H54 (cell line): ENCODE results near the gene AUTS2.
"Not testable (repeated sequence)": the region's sequence is repeated elsewhere in the genome, so short reads cannot be mapped to it uniquely, and the experiment has no call there.

Experiments used
- DNase-seq: peaks from one replicate; pipeline ENCODE4 v3.0.0; 2011; ENCODE audit warnings: low spot score, mixed read lengths; ENCODE audit not compliant: insufficient read length
- FAIRE-seq: peaks from 3 replicates; lab custom pipeline; 2011; peaks lifted over from hg19 to GRCh38; lab: Jason Lieb, UNC
- POLR2A ChIP-seq: IDR thresholded peaks from 2 replicates; pipeline ENCODE4 v1.6.1; 2011; ENCODE audit warnings: low read depth, mild to moderate bottlenecking, low read length

Gene AUTS2

DNA sequence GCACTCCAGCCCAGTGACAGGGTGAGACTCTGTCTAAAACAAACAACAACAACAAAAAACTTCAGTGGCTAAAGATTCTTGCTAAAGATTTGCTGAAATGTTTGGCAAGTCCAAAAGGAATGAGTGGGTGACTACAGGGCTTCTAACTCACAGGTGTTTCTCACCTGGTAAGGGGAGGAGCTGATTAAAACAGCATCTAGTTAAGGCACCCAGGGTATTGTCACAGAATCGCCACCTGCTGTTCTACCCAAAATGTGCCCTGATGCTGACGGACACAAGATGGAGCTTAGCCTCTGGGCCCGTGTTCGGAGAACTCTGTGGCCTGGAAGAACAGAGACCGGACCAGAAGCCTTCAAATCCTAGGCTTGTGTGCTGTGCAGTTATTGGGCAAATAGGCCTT lies 1197.7 kb downstream of the AUTS2 start:
- TF ChIP-seq POLR2A, result no peak
- DNase-seq (no peak), FAIRE-seq (no peak)

DNA sequence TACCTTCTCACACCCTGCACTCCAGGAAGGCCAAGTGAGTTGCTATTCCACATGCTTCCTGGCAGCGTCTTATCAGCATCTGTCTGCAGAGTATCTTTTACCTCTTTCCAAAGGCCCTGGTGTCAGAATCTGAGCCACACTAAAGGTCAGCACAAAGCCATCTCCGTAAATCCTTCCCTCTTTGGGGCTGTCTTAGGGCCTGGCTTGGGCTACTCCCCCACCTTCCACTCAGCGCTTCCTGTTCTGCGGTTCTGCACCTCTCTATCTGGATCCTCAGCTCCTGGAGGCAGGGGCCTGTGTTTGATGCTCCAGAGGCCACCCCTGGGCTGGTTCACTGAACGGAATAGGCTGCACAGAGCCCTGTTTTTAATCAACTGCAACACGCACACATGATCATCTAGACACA lies 1198.8 kb downstream of the AUTS2 start:
- no peak for FAIRE-seq
- TF ChIP-seq POLR2A, result no peak
- no peak for DNase-seq

DNA sequence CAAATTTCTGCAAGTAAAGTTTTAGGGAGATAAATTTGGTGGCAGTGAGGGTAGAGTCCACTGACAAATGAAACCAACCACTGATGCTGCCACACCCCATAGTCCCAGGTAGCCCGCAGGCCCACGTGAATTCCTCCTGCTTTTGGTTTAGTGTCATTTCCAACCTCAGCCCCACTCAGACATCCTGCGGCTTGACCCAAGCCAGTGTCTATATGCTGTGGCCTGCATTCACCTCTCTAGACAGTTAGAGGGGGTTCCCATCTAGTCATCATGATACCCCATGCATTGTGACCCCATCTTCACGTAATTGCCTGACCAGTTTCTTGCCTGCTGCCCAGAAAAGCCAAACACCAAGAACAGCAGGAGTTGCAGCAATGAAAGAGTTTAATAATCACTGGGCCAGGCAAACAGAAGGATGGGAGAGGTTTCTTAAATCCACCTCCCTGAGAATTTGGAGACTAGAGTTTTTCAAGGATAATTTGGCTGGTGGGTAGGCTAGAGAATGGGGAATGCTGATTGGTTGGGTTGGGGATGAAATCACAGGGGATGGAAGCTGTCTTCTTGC lies 1201.6 kb downstream of the AUTS2 start:
- DNase-seq (no peak), FAIRE-seq (no peak)
- TF ChIP-seq POLR2A, result no peak

DNA sequence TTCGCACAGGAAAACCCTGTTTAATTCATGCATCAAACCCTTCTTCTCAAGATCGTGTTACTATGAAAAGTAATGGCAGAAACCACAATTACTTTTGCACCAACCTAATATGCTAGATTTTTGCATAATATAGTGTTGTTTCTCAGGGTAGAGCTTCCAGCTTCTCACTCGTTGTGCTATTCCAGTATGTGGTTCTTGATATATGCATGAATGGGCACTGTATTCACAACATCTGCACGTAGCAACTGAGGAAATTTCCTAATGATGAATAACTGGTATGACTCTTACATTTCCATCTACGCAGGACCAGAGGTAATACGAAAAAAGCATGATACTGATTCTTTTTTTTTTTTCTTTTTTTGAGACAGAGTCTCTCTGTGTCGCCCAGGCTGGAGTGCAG lies 1207.1 kb downstream of the AUTS2 start:
- no peak for TF ChIP-seq POLR2A
- no peak for DNase-seq
- no peak for FAIRE-seq

DNA sequence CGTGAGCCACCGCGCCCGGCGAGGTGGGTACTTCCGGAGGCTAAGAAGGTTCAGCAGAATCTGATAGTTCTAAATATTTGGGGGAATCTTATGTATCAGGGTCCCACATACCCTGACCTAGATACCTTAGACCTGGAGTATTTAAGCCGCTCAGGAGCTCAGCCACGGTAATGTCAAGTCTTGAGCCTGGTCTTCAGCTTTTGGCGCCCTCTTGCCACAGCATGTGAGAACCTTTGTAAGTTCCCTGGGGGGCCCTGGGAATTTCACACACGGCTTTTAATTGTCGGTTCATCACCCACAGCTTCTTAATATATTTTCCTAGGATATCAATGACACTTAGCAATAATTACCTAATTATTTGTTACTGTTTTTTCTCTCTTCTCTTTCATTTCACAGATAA lies 1209.4 kb downstream of the AUTS2 start:
- no peak for TF ChIP-seq POLR2A
- no peak for DNase-seq
- FAIRE-seq, result no peak

DNA sequence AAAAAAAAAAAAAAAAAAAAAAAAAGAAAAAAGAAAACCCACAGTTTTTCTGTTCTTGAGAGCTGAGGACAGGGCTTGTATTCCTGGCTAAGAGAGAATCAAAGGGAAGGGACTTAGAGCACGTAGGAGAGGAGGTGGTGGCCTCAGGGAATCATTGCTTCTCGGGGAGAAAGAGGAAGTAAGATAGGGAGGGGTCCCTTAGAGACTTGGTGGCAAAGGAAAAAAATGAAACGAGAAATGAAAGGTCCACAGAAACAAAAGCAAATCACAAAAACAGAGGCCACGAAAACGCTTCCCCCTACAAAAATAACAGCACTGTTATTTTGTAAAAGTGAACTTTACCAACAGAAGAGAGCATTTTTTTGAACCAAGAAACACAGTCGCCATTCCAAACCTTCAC lies 1210.6 kb downstream of the AUTS2 start:
- no peak for TF ChIP-seq POLR2A
- FAIRE-seq (no peak), DNase-seq (no peak)

DNA sequence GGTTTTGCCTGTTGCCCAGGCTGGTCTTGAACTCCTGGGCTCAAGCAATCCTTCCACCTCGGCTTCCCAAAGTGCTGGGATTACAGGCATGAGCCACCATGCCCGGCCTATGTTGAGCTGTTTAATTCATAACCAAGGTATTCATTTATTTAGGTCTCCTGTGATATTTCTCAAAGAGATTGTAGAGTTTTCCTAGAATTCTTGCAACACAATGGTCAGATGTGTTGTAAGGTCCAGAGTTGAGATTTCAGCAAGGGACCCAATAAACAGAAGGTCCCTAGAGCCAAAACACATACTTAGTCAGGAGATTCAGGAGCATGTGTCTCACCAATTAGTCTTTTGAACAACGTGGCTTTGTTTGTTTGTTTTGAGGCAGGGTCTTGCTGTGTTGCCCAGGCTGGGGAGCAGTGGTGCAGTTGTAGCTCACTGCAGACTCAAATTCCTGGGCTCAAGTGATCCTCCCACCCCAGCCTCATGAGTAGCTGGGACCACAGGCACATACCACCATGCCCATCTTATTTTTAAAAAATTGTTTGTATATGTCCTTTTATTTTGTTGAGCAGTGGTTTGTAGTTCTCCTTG lies 1212.4 kb downstream of the AUTS2 start:
- TF ChIP-seq POLR2A, result no peak
- DNase-seq, result no peak
- FAIRE-seq, result no peak

DNA sequence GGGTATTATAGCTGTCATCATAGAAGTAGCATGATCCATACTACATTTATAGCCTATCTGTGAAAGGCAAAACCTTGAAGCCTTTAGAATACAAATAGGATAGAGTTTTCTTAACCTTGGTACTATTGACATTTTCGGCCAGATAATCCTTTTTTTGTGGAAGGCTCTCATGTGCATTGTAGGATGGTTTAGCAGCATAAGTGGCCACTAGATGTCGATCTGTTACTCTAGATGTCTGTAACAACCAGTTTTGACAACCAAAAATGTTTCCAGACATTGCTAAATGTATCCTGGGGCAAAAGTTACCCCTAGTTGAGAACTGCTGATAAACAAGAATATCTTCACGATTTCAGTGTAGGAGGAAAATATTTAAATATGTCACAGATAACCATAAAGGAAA lies 1214.2 kb downstream of the AUTS2 start:
- DNase-seq, result no peak
- peak; percentile 62 for FAIRE-seq
- no peak for TF ChIP-seq POLR2A

DNA sequence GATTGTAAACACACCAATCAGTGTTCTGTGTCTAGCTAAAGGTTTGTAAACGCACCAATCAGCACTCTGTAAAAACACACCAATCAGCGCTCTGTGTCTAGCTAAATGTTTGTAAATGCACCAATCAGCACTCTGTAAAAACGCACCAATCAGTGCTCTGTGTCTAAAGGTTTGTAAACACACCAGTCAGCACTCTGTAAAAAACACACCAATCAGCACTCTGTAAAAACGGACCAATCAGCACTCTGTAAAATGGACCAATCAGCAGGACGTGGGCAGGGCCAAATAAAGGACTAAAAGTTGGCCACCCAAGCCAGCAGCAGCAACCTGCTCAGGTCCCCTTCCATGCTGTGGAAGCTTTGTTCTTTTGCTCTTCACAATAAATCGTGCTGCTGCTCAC lies 1224.2 kb downstream of the AUTS2 start:
- FAIRE-seq, DNase-seq: not testable (repeated sequence)

DNA sequence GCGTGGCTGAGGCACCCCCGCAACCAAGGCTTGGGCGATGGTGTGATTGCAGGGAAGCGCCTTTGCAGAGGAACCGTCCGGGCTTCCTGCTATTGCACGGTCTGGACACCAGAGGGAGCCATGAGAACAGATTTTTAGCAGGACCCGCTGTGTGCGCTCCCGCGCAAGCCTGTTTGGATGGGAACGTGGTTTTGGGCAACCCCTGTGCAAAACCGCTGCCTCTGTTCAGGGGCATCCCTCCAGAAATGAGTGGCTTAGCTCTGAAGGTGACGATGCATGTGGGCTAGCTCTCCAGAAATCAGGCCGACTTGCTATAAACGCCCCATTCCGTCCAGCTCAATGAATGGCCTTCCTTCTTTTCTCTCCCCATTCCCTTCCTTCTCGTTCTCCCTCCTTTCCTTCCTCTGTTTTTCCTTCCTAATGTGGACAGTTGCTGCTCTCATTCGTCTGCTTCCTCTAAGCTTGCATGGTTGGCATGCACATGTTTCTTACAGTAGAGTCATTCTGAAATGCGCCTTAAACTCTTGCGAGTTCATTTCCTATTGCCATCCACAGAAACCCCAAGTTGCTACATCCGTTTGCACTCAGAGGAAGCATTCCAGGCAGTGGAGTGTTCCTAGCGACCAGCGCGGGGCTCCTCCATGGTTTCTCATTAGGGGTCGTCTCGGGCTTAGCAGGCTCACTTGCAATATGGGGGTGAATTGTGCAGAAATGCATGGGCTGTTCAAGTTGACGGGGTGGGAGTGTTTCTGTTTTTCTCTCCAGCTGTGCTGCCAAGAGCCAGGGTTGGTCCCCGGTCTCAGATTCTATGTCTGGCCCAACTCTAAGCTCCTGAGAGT lies 1231.2 kb downstream of the AUTS2 start:
- DNase-seq, result peak; percentile 52
- no peak for FAIRE-seq
- no peak for TF ChIP-seq POLR2A

DNA sequence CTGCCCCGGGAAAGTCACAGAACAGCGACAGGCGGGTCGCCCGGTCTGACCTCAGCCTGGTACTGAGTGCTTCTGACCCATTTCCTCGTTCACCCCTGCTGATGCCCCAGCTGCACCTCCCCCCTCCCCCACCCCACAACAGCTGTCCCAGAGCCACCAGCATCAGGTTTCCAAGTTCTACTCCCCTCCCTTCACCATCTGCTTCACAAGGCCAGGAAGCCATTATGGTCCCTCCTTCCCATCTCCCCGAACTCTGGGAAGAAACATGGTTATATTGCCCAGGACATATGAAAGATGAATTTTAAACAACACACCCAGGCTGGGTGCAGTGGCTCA lies 1231.8 kb downstream of the AUTS2 start:
- DNase-seq, result no peak
- FAIRE-seq, result no peak
- TF ChIP-seq POLR2A, result no peak

DNA sequence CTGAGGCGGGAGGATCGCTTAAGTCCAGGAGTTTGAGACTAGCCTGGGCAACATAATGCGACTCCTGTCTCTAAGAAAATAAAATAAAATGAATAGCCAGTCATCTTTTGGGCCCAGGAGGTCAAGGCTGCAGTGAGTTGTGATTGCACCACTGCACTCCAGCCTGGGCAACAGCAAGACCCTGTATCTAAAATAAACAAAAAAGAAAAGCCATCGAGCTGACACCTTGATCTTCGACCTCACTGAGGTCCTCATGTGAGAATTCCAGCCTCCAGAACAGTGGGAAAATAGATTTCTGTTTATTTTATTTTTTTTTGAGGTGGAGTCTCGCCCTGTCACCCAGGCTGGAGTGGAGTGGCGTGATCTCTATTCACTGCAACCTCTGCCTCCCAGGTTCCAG lies 1232.2 kb downstream of the AUTS2 start:
- FAIRE-seq (no peak), DNase-seq (no peak)
- no peak for TF ChIP-seq POLR2A

DNA sequence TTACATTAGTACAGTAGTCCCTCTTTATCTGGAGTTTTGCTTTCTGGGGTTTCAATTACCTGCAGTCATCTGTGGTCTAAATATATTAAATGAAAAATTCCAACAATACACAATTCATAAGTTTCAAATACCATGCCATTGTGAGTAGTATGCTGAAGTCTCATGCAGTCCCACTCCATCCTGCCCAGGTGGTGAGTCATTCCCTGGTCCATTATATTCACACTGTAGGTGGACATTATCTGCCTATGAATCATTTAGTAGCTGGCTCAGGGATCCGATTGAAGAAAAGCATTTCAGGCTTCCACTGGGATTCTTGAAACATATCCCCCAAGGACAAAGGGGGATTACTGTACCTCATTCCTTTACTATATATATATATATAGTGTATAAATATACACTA lies 1235.5 kb downstream of the AUTS2 start:
- no peak for FAIRE-seq

DNA sequence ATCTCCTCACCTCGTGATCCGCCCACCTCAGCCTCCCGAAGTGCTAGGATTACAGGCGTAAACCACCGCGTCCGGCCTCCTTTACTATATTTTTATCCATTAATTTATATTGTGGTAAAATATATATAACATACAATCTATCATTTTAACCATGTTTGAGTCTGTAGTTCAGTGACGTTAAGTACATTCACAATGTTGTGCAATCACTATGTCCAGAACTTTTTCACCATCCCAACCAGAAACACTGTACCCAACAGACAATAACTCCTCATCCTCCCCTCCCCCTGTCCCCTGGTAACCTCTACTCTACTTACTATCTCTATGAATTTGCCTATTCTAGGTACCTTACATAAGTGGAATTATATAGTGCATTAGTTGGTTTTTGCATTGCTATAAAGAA lies 1236.1 kb downstream of the AUTS2 start:
- FAIRE-seq, result no peak
- no peak for DNase-seq

More for the DNA sequence above, 1235.5 kb downstream of the AUTS2 start:
- TF ChIP-seq POLR2A, result no peak
- peak; percentile 80 for DNase-seq

DNA sequence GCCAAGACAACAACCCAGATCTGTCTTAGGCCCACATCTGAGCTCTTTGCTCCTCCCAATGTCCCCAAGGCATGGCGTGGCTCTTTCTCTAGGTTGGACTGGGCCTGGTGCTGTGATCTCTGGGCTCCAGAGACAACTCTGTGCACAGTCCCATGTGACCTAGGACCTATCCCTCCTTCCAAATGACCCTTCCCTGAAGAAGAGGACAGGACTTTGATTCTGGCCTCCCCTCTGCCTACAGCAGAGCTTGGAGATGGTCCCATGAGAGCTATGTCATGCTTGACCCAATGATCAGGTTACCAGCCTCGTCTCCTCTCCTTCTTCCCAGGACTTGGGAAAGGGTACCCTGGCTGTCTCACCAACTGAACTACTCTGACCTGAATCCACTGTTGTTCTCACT lies 1237.4 kb downstream of the AUTS2 start:
- TF ChIP-seq POLR2A, result no peak
- FAIRE-seq, result no peak
- no peak for DNase-seq

More for the DNA sequence above, 1236.1 kb downstream of the AUTS2 start:
- TF ChIP-seq POLR2A, result no peak
